Fibroblast of mammary gland (primary cell): ENCODE data around the gene TBL1Y.

Experiments
- DNase-seq: peaks from one replicate; pipeline ENCODE4 v3.0.0-alpha.2; 2010; ENCODE audit warnings: low read depth
- H3K4me3 ChIP-seq: 2 replicates; pipeline ENCODE4 v1.5.1; 2011; ENCODE audit warnings: low read depth, mild to moderate bottlenecking, low read length, moderate library complexity; ENCODE audit not compliant: control insufficient read depth
- CTCF ChIP-seq: conservative IDR thresholded peaks from 2 replicates; pipeline ENCODE4 v1.5.1; 2011; ENCODE audit warnings: low read depth, low read length, inconsistent platforms; ENCODE audit not compliant: control insufficient read depth, insufficient read depth

The TBL1Y gene

GRCh38 chrY:7094365-7094764 lies 183.9 kb downstream of the TBL1Y start:
- DNase-seq = no peak
- H3K4me3 ChIP-seq = no peak overlapping the region
- no peak for TF ChIP-seq CTCF

GRCh38 chrY:7097021-7097420 lies 186.5 kb downstream of the TBL1Y start:
- TF ChIP-seq CTCF = no peak

GRCh38 chrY:7099742-7100141 lies 189.2 kb downstream of the TBL1Y start:
- no peak for DNase-seq
- no peak overlapping the region for H3K4me3 ChIP-seq
- TF ChIP-seq CTCF = no peak

More at GRCh38 chrY:7097021-7097420, 186.5 kb downstream of the TBL1Y start:
- DNase-seq = no peak
- no peak overlapping the region for H3K4me3 ChIP-seq

GRCh38 chrY:7102680-7103079 lies 192.2 kb downstream of the TBL1Y start:
- H3K4me3 ChIP-seq = no peak overlapping the region
- no peak for TF ChIP-seq CTCF
- no peak for DNase-seq

- DNase-seq = no peak
- TF ChIP-seq CTCF = no peak
- H3K4me3 ChIP-seq = no peak overlapping the region
Measured at GRCh38 chrY:7107179-7107578, 196.7 kb downstream of the TBL1Y start.

GRCh38 chrY:7110086-7110485 lies 199.6 kb downstream of the TBL1Y start:
- no peak for TF ChIP-seq CTCF
- DNase-seq = no peak
- no peak overlapping the region for H3K4me3 ChIP-seq

GRCh38 chrY:7115871-7116270 lies 205.4 kb downstream of the TBL1Y start:
- no peak overlapping the region for H3K4me3 ChIP-seq
- TF ChIP-seq CTCF = no peak
- DNase-seq = no peak
